ENCODE measurements around the gene MGAT4B. TPM values are rescaled to one million over a fixed set of nuclear protein-coding genes. Genes with fewer than 3 reads are reported as not detected.

Gene MGAT4B
- total RNA-seq, 1 experiment from 2014 or later = 148 TPM

DNA sequence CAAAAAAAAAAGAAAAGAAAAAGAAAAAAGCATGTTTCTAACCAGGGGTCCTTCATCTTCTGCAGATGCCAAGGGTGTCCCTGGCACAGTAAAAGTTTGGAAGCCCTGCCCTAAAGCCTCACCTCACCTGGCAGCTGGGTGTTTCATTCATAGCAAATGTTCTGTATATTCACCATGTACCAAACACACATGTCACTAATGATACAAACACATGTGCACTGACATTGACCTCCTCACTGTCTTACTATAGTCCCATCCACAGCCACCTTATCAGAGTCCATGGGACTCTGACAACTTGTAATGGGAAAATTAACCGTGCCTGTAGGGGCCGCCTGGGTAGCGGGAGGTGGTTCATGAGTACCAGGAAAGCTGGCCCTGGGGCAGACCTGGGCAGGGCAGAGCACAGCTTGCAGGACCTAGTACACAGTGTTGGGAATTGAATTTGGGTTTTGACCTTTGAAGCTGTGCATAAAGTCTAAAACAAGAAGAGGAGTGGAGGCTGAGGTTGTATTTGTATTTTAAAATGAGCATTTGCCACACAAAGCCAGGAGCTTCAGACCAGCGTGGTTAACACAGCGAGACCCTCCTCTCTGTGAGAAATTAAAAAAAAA, 6.4 kb upstream of the MGAT4B start:
- Histone ChIP-seq H3K27ac (ENCODE audit: low read depth, low read length) (no peak overlapping the region), H3K9ac (ENCODE audit: low read length) (no peak overlapping the region), H3K4me1 (ENCODE audit: control insufficient read depth in 1 of 2, insufficient read depth in 2 of 2, low read length in 2 of 2) (peaks cover 17 to 25% of the 10 kb centered on the region in 2 experiments), H3K9me2 (ENCODE audit: insufficient read depth) (no peaks in the 10 kb centered on the region), H3K4me2 (ENCODE audit: low read length) (no peak overlapping the region), H3K9me3 (ENCODE audit: control insufficient read depth in 1 of 2, insufficient read depth in 1 of 2, low read depth in 1 of 2, low read length in 2 of 2) (no peaks in the 10 kb centered on the region), H4K20me1 (ENCODE audit: insufficient read depth) (no peaks in the 10 kb centered on the region), H2AFZ (ENCODE audit: low read depth, low read length, poor library complexity, severe bottlenecking) (no peak overlapping the region), H3K4me3 (replicated peaks in 1 of 2; ENCODE audit: low read depth in 1 of 2, low read length in 2 of 2) (no peak overlapping the region), H3K79me2 (ENCODE audit: insufficient read depth, low read length) (peaks cover 9% of the 10 kb centered on the region; the same call in 1 of the 2 replicates), H3K27me3 (ENCODE audit: insufficient read depth, low read length) (no peaks in the 10 kb centered on the region), H3K36me3 (ENCODE audit: control insufficient read depth in 1 of 2, insufficient read depth in 2 of 2, low read length in 2 of 2) (peaks cover 19 to 24% of the 10 kb centered on the region in 2 experiments; a peak in 3 of 4 replicates)
- BruUV-seq (replicated peaks) = no TSS peak
- ChIA-PET RAD21 (ENCODE audit: low non-redundant PET in 1 of 2, low total read pairs in 2 of 2, uncharacterized antibody in 2 of 2, unreplicated experiment in 2 of 2) (no interaction called here), POLR2A (no interaction called here), CTCF (no interaction called here)
- TF ChIP-seq, protein P1, sequence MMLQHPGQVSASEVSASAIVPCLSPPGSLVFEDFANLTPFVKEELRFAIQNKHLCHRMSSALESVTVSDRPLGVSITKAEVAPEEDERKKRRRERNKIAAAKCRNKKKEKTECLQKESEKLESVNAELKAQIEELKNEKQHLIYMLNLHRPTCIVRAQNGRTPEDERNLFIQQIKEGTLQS (IDR thresholded peaks at IDR 0.05) = no peak
- no peak for TF ChIP-seq EZH2phosphoT487 (IDR thresholded peaks at IDR 0.05; ENCODE audit: borderline replicate concordance)
- no peak for TF ChIP-seq POLR2AphosphoS5 (IDR thresholded peaks at IDR 0.05; ENCODE audit: low read depth, low read length)
- TF ChIP-seq SP1 (IDR thresholded peaks at IDR 0.05; ENCODE audit: low read depth) = no peak
- TF ChIP-seq EZH2 (IDR thresholded peaks at IDR 0.05) = no peak
- TF ChIP-seq, protein P2, sequence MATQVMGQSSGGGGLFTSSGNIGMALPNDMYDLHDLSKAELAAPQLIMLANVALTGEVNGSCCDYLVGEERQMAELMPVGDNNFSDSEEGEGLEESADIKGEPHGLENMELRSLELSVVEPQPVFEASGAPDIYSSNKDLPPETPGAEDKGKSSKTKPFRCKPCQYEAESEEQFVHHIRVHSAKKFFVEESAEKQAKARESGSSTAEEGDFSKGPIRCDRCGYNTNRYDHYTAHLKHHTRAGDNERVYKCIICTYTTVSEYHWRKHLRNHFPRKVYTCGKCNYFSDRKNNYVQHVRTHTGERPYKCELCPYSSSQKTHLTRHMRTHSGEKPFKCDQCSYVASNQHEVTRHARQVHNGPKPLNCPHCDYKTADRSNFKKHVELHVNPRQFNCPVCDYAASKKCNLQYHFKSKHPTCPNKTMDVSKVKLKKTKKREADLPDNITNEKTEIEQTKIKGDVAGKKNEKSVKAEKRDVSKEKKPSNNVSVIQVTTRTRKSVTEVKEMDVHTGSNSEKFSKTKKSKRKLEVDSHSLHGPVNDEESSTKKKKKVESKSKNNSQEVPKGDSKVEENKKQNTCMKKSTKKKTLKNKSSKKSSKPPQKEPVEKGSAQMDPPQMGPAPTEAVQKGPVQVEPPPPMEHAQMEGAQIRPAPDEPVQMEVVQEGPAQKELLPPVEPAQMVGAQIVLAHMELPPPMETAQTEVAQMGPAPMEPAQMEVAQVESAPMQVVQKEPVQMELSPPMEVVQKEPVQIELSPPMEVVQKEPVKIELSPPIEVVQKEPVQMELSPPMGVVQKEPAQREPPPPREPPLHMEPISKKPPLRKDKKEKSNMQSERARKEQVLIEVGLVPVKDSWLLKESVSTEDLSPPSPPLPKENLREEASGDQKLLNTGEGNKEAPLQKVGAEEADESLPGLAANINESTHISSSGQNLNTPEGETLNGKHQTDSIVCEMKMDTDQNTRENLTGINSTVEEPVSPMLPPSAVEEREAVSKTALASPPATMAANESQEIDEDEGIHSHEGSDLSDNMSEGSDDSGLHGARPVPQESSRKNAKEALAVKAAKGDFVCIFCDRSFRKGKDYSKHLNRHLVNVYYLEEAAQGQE (IDR thresholded peaks at IDR 0.05; ENCODE audit: low read depth) = no peak
- no peak for TF ChIP-seq CEBPB (IDR thresholded peaks at IDR 0.05; ENCODE audit: low read depth)
- TF ChIP-seq, protein P3, sequence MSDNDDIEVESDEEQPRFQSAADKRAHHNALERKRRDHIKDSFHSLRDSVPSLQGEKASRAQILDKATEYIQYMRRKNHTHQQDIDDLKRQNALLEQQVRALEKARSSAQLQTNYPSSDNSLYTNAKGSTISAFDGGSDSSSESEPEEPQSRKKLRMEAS (IDR thresholded peaks at IDR 0.05) = no peak
- no peak for TF ChIP-seq SRF (IDR thresholded peaks at IDR 0.05; ENCODE audit: low read depth)
- TF ChIP-seq ZNF274 (IDR thresholded peaks at IDR 0.05; ENCODE audit: low read depth, low read length) = no peak
- TF ChIP-seq RAD21 (IDR thresholded peaks at IDR 0.05; ENCODE audit: low read depth) = no peak
- TF ChIP-seq SIN3A (IDR thresholded peaks at IDR 0.05; ENCODE audit: low read depth) = no peak
- TF ChIP-seq, protein P4, sequence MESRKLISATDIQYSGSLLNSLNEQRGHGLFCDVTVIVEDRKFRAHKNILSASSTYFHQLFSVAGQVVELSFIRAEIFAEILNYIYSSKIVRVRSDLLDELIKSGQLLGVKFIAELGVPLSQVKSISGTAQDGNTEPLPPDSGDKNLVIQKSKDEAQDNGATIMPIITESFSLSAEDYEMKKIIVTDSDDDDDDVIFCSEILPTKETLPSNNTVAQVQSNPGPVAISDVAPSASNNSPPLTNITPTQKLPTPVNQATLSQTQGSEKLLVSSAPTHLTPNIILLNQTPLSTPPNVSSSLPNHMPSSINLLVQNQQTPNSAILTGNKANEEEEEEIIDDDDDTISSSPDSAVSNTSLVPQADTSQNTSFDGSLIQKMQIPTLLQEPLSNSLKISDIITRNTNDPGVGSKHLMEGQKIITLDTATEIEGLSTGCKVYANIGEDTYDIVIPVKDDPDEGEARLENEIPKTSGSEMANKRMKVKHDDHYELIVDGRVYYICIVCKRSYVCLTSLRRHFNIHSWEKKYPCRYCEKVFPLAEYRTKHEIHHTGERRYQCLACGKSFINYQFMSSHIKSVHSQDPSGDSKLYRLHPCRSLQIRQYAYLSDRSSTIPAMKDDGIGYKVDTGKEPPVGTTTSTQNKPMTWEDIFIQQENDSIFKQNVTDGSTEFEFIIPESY (IDR thresholded peaks at IDR 0.05; ENCODE audit: extremely low read depth, insufficient replicate concordance, low read length) = no peak
- no peak for TF ChIP-seq TCF7L2 (IDR thresholded peaks at IDR 0.05; ENCODE audit: borderline replicate concordance, extremely low read depth, insufficient read depth, insufficient read length)
- TF ChIP-seq, protein P5, sequence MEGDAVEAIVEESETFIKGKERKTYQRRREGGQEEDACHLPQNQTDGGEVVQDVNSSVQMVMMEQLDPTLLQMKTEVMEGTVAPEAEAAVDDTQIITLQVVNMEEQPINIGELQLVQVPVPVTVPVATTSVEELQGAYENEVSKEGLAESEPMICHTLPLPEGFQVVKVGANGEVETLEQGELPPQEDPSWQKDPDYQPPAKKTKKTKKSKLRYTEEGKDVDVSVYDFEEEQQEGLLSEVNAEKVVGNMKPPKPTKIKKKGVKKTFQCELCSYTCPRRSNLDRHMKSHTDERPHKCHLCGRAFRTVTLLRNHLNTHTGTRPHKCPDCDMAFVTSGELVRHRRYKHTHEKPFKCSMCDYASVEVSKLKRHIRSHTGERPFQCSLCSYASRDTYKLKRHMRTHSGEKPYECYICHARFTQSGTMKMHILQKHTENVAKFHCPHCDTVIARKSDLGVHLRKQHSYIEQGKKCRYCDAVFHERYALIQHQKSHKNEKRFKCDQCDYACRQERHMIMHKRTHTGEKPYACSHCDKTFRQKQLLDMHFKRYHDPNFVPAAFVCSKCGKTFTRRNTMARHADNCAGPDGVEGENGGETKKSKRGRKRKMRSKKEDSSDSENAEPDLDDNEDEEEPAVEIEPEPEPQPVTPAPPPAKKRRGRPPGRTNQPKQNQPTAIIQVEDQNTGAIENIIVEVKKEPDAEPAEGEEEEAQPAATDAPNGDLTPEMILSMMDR (IDR thresholded peaks at IDR 0.05 in 2 of 3, conservative IDR thresholded peaks at IDR 0.05 in 1 of 3; ENCODE audit: borderline replicate concordance in 1 of 3, insufficient read depth in 1 of 3, low read depth in 2 of 3, low read length in 2 of 3) = no peak
- no peak for TF ChIP-seq ELF1 (IDR thresholded peaks at IDR 0.05; ENCODE audit: borderline replicate concordance, low read depth)
- TF ChIP-seq YY1 (IDR thresholded peaks at IDR 0.05; ENCODE audit: extremely low read depth, insufficient replicate concordance, low read depth, low read length) = no peak
- no peak for TF ChIP-seq JUND (IDR thresholded peaks at IDR 0.05)
- no peak for ATAC-seq
- intact Hi-C loops (cut with micrococcal nuclease) = no loop called here
- no peak for DNase-seq (ENCODE audit: low read depth, low spot score)

All from HCT116 (cell line).